Transverse colon (tissue), 4 donors: ENCODE results near the gene WDR7. TPM values are rescaled to one million over a fixed set of nuclear protein-coding genes. Genes with fewer than 3 reads are reported as not detected.

ENCODE experiments used
- DNase-seq: peaks from one replicate; pipeline ENCODE4 v3.0.0-alpha.2; 2019
- H3K27ac ChIP-seq, 4 donors: fragments of 200-600 bp; sonication (generic); 2 replicates each; pipeline ENCODE4 v1.5.1; 2016 to 2018; ENCODE audit warnings: inconsistent platforms in 4 of 4
- H3K27me3 ChIP-seq: fragments of 200-600 bp; sonication (generic); 2 replicates; pipeline ENCODE4 v1.5.1; 2017; ENCODE audit warnings: inconsistent platforms
- H3K36me3 ChIP-seq, 4 donors: fragments of 200-600 bp; sonication (generic); 2 replicates each; pipeline ENCODE4 v1.5.1; 2017 to 2019; ENCODE audit warnings: inconsistent platforms in 4 of 4
- H3K4me1 ChIP-seq, 4 donors: fragments of 200-600 bp; sonication (generic); 2 replicates each; pipeline ENCODE4 v1.5.1; 2017 to 2020; ENCODE audit warnings: inconsistent platforms in 4 of 4
- H3K4me3 ChIP-seq, 4 donors: fragments of 200-600 bp; sonication (generic); 1 replicate in 1 of 4; 2 replicates in 3 of 4; pipeline versions ENCODE4 v1.5.1 to v1.6.1; 2017 to 2019; ENCODE audit warnings: inconsistent platforms in 4 of 4
- H3K9me3 ChIP-seq, 2 donors: fragments of 200-600 bp; sonication (generic); 2 replicates each; pipeline ENCODE4 v1.5.1; 2017 to 2019; ENCODE audit warnings: inconsistent platforms in 2 of 2
- EP300 ChIP-seq: sonication (generic); formaldehyde crosslinking; IDR thresholded peaks from one replicate; pipeline ENCODE4 v1.6.1; 2017; ENCODE audit warnings: antibody characterized with exemption, low read depth
- POLR2A ChIP-seq: fragments of 450-650 bp; IDR thresholded peaks from one replicate; pipeline ENCODE4 v1.6.1; 2016; ENCODE audit warnings: antibody characterized with exemption, mild to moderate bottlenecking, moderate library complexity
- POLR2AphosphoS5 ChIP-seq, 3 donors: sonication (generic); formaldehyde crosslinking; IDR thresholded peaks; one replicate each; pipeline ENCODE4 v1.6.1; 2016; ENCODE audit warnings: antibody characterized with exemption in 3 of 3
- WGBS, 2 donors: methylation state at CpG; one replicate each; pipeline ENCODE4 v1.1.5; 2018; ENCODE audit warnings: low coverage in 1 of 2; 5-methylcytosine and 5-hydroxymethylcytosine counted together
- in situ Hi-C, 4 donors: fragments of 200-750 bp; cut with MboI; loops; one replicate each; pipeline versions ENCODE4 v1.15.0 to v1.15.1; 2017; ENCODE audit warnings: low sequenced_read_pairs in 3 of 4, low pct_ligation_motif_present in 1 of 4, low pct_unique_long_range_greater_than_20kb in 1 of 4
- intact Hi-C: fragments of 100-400 bp; cut with DNase I; formaldehyde crosslinking; loops from one replicate; pipeline ENCODE4 v1.15.1; 2023; ENCODE audit warnings: low total_unique reads
- total RNA-seq, 4 donors: library from RNA; depleted of rRNA; stranded (reverse); fragments of >200 nt; gene quantifications; one replicate each; pipeline ENCODE4 v1.1.0, GENCODE V29; 2016
- TF ChIP-seq, protein P1 (sequence below), 5 experiments: fragments of 200-600 bp in 3 of 5; fragments of 450-650 bp in 2 of 5; sonication (generic) in 3 of 5; IDR thresholded peaks; 1 replicate in 2 of 5; 2 replicates in 3 of 5; pipeline ENCODE4 v1.5.1; 2016 to 2017; ENCODE audit warnings: antibody characterized with exemption in 5 of 5, inconsistent platforms in 3 of 5, mild to moderate bottlenecking in 2 of 5, moderate library complexity in 1 of 5

WDR7 gene
- total RNA-seq, 4 donors from 2014 or later, result 14.9 to 37.5 (median 27.9) TPM

DNA sequence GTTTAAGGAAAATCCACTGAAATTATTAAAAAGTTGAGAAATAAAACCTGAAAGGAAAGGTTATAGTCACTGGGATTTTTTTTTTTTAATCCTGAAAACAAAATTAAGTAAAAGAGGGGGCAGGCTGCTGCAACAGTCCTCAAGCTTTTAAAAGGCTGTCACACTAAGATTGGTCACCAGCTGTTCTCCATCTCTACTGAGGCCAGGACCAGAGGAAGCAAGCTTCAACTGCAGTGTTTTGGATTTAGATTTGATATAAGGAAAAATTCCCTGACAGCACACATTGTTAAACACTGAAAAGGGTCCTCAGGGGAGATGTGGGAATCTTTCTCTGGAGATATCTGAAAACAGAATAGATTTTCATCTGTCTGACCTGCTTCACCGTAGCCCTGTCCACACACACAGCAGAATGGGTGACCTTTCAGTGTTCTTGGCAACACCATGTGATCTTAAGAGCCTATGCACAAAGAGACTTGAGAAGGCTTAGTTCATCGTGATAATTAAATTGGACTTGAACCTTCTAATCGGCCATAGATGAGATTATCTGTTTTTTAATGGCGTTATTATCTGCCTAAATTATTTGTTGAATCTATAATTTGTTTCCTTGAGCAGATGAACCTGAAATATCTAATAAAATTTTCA is 363.7 kb downstream of the WDR7 start:
- in situ Hi-C loops (no loop called here), intact Hi-C loops (no loop called here)
- Histone ChIP-seq H3K27ac (no peak overlapping the region), H3K27me3 (no peaks in the 10 kb centered on the region), H3K9me3 (no peaks in the 10 kb centered on the region), H3K4me3 (no peak overlapping the region), H3K36me3 (no peaks in the 10 kb centered on the region), H3K4me1 (no peaks in the 10 kb centered on the region)
- TF ChIP-seq POLR2A (no peak), POLR2AphosphoS5 (IDR thresholded peaks at IDR 0.05) (no peak), EP300 (no peak)
- TF ChIP-seq, protein P1, sequence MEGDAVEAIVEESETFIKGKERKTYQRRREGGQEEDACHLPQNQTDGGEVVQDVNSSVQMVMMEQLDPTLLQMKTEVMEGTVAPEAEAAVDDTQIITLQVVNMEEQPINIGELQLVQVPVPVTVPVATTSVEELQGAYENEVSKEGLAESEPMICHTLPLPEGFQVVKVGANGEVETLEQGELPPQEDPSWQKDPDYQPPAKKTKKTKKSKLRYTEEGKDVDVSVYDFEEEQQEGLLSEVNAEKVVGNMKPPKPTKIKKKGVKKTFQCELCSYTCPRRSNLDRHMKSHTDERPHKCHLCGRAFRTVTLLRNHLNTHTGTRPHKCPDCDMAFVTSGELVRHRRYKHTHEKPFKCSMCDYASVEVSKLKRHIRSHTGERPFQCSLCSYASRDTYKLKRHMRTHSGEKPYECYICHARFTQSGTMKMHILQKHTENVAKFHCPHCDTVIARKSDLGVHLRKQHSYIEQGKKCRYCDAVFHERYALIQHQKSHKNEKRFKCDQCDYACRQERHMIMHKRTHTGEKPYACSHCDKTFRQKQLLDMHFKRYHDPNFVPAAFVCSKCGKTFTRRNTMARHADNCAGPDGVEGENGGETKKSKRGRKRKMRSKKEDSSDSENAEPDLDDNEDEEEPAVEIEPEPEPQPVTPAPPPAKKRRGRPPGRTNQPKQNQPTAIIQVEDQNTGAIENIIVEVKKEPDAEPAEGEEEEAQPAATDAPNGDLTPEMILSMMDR (IDR thresholded peaks at IDR 0.05), result no peak
- DNase-seq, result no peak
- 65 to 95% methylated on average over 3 to 4 of the region's 4 CpGs for WGBS, 2 donors

DNA sequence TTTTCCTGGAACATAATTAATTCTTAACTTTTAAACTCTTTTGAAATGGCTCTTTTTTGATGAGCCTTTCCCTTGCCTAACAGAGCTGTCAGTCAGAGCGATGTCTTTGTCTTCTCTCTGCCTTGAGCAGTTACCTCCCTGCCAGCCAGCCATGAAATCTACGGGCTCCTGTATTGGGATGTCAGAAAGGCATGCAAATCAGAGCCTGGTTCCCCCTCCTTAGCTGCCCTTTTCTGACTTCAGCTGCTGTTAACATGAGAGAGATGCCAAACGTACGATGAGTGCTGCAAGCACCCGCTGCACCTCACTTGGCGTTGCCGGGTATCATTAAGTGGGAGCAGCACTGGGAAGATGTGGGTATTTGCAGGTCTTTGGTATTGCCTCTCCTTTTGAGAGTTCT is 364.3 kb downstream of the WDR7 start:
- H3K27me3 ChIP-seq, result no peaks in the 10 kb centered on the region
- 97 to 100% methylated on average over 1 to 7 of the region's 7 CpGs for WGBS, 2 donors
- no peaks in the 10 kb centered on the region for H3K36me3 ChIP-seq
- DNase-seq, result no peak
- in situ Hi-C loops, result no loop called here
- intact Hi-C loops, result no loop called here
- no peak overlapping the region for H3K27ac ChIP-seq
- TF ChIP-seq, protein P1 (IDR thresholded peaks at IDR 0.05), result no peak
- no peak for TF ChIP-seq EP300
- no peak for TF ChIP-seq POLR2A
- no peak for TF ChIP-seq POLR2AphosphoS5 (IDR thresholded peaks at IDR 0.05)
- H3K4me3 ChIP-seq, result no peak overlapping the region
- no peaks in the 10 kb centered on the region for H3K9me3 ChIP-seq
- no peaks in the 10 kb centered on the region for H3K4me1 ChIP-seq

DNA sequence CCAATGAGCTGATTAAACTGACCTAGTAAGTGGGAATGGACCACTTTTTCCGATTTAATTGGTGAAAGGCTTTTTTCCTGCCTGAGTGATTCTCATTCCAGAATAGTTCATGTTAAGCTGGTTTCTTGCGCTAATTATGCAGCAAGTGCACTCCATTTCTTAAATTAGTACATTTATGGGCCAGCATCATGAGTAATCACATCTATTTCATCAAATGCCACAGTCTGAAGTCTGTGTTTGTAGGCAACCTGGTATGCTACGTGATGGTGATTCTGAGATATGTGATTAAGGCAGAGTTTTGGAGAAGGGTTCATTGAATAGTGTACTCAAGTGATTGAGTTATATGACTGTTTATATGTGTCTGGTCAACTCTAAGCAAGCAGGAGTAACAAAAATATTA is 367.7 kb downstream of the WDR7 start:
- intact Hi-C loops (no loop called here), in situ Hi-C loops (no loop called here)
- WGBS, 2 donors, result 78 to 90% methylated on average over 2 to 3 of the region's 3 CpGs

DNA sequence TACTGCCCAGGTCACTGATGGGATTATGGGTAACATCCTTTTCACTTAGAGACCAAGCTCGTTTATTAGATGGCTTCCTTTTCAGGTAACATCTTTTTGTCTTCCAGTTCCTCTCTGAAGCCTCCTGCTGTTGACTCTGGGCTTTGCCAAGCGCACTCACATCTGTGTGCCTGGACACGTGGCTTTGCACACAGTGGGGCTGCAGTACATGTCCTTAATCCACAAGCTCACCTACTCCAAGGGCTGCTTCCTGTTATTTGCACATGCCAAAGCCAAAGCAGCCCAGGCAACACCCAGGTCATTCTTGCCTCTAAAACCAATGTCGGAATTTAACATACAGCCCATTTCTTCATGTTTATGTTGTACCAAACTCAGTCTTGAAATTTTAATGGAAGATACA is 371.6 kb downstream of the WDR7 start:
- intact Hi-C loops (no loop called here), in situ Hi-C loops (no loop called here)
- WGBS, 2 donors, result 64 to 94% methylated on average over 3 to 4 of the region's 4 CpGs
- H3K27me3 ChIP-seq, result no peaks in the 10 kb centered on the region
- H3K27ac ChIP-seq, result no peak overlapping the region
- peaks cover 0 to 9% (median 0%) of the 10 kb centered on the region in 4 donors for H3K36me3 ChIP-seq
- H3K4me1 ChIP-seq, result no peaks in the 10 kb centered on the region
- DNase-seq, result no peak
- H3K9me3 ChIP-seq, result no peaks in the 10 kb centered on the region
- H3K4me3 ChIP-seq, result no peak overlapping the region
- TF ChIP-seq EP300 (no peak), POLR2A (no peak), POLR2AphosphoS5 (IDR thresholded peaks at IDR 0.05) (no peak)
- TF ChIP-seq, protein P1 (IDR thresholded peaks at IDR 0.05), result no peak

More for the DNA sequence above, 367.7 kb downstream of the WDR7 start:
- Histone ChIP-seq H3K4me1 (no peaks in the 10 kb centered on the region), H3K27me3 (no peaks in the 10 kb centered on the region), H3K4me3 (no peak overlapping the region), H3K36me3 (no peaks in the 10 kb centered on the region), H3K9me3 (no peaks in the 10 kb centered on the region), H3K27ac (no peak overlapping the region)
- TF ChIP-seq EP300 (no peak), POLR2A (no peak), POLR2AphosphoS5 (IDR thresholded peaks at IDR 0.05) (no peak)
- TF ChIP-seq, protein P1 (IDR thresholded peaks at IDR 0.05), result no peak
- no peak for DNase-seq
